ENCODE results near the gene SBF2.

SBF2 gene

GRCh38 chr11:10051868-10052586 lies 242.0 kb downstream of the SBF2 start:
- Histone ChIP-seq H2BK120ac (ENCODE audit: low read depth, low read length) (no peak overlapping the region), H2BK15ac (ENCODE audit: low read length) (no peak overlapping the region), H2AK5ac (ENCODE audit: low read depth, low read length) (no peak overlapping the region), H3K4me2 (ENCODE audit: insufficient read depth, low read length, poor library complexity, severe bottlenecking) (no peak overlapping the region), H3K23ac (ENCODE audit: low read depth, low read length, poor library complexity) (no peak overlapping the region), H3K4me3 (ENCODE audit: low read length in 2 of 2) (no peak overlapping the region), H2BK5ac (ENCODE audit: low read length) (no peak overlapping the region), H3K9me3 (replicated peaks in 1 of 2; ENCODE audit: control insufficient read depth in 2 of 2, insufficient read depth in 1 of 2, low read depth in 1 of 2, low read length in 2 of 2) (peaks cover 0 to 12% of the 10 kb centered on the region in 2 donors), H3K4ac (ENCODE audit: low read length) (no peak overlapping the region), H3K79me1 (ENCODE audit: low read depth, low read length) (no peaks in the 10 kb centered on the region), H3K9ac (ENCODE audit: low read depth, low read length, poor library complexity) (no peak overlapping the region), H3K36me3 (replicated peaks in 1 of 2; ENCODE audit: control insufficient read depth in 2 of 2, insufficient read depth in 2 of 2, low read length in 2 of 2) (no peaks in the 10 kb centered on the region), H2AFZ (ENCODE audit: low read length) (no peak overlapping the region), H4K91ac (ENCODE audit: low read depth, low read length, poor library complexity) (no peak overlapping the region), H4K8ac (ENCODE audit: low read depth, low read length) (no peak overlapping the region), H2BK12ac (ENCODE audit: low read length) (no peak overlapping the region), H3K27me3 (ENCODE audit: control insufficient read depth in 3 of 3, insufficient read depth in 3 of 3, low read depth in 1 of 3, low read length in 3 of 3) (no peaks in the 10 kb centered on the region), H3K14ac (ENCODE audit: low read length) (no peak overlapping the region), H3K4me1 (ENCODE audit: control insufficient read depth in 2 of 2, insufficient read depth in 1 of 2, low read depth in 1 of 2, low read length in 2 of 2) (no peaks in the 10 kb centered on the region), H3K27ac (replicated peaks; ENCODE audit: low read length) (no peak overlapping the region), H3K18ac (ENCODE audit: low read length) (no peak overlapping the region)
- no CpG with 5 or more reads among the region's 4 CpGs for WGBS, 2 donors (ENCODE audit: extremely low coverage in 2 of 2, insufficient read length in 2 of 2, insufficient replicate concordance in 1 of 2)
- no peak for DNase-seq (ENCODE audit: low spot score)

GRCh38 chr11:10050561-10050960 lies 243.5 kb downstream of the SBF2 start:
- H3K27me3 ChIP-seq (ENCODE audit: control insufficient read depth in 3 of 3, insufficient read depth in 3 of 3, low read depth in 1 of 3, low read length in 3 of 3) = no peaks in the 10 kb centered on the region
- no peak overlapping the region for H2BK15ac ChIP-seq (ENCODE audit: low read length)
- no peak overlapping the region for H2BK5ac ChIP-seq (ENCODE audit: low read length)
- no peaks in the 10 kb centered on the region for H3K4me1 ChIP-seq (ENCODE audit: control insufficient read depth in 2 of 2, insufficient read depth in 1 of 2, low read depth in 1 of 2, low read length in 2 of 2)
- no peak overlapping the region for H4K8ac ChIP-seq (ENCODE audit: low read depth, low read length)
- H3K23ac ChIP-seq (ENCODE audit: low read depth, low read length, poor library complexity) = no peak overlapping the region
- H3K4me3 ChIP-seq (ENCODE audit: low read length in 2 of 2) = no peak overlapping the region
- H3K4ac ChIP-seq (ENCODE audit: low read length) = no peak overlapping the region
- H3K18ac ChIP-seq (ENCODE audit: low read length) = no peak overlapping the region
- H3K4me2 ChIP-seq (ENCODE audit: insufficient read depth, low read length, poor library complexity, severe bottlenecking) = no peak overlapping the region
- H2AK5ac ChIP-seq (ENCODE audit: low read depth, low read length) = no peak overlapping the region
- DNase-seq (ENCODE audit: low spot score) = no peak
- H3K36me3 ChIP-seq (replicated peaks in 1 of 2; ENCODE audit: control insufficient read depth in 2 of 2, insufficient read depth in 2 of 2, low read length in 2 of 2) = no peaks in the 10 kb centered on the region
- no peak overlapping the region for H3K9ac ChIP-seq (ENCODE audit: low read depth, low read length, poor library complexity)
- no peak overlapping the region for H2BK12ac ChIP-seq (ENCODE audit: low read length)
- H2BK120ac ChIP-seq (ENCODE audit: low read depth, low read length) = no peak overlapping the region
- H2AFZ ChIP-seq (ENCODE audit: low read length) = no peak overlapping the region
- H3K79me1 ChIP-seq (ENCODE audit: low read depth, low read length) = no peaks in the 10 kb centered on the region
- H3K27ac ChIP-seq (replicated peaks; ENCODE audit: low read length) = no peak overlapping the region
- no peak overlapping the region for H4K91ac ChIP-seq (ENCODE audit: low read depth, low read length, poor library complexity)
- no peak overlapping the region for H3K14ac ChIP-seq (ENCODE audit: low read length)
- H3K9me3 ChIP-seq (replicated peaks in 1 of 2; ENCODE audit: control insufficient read depth in 2 of 2, insufficient read depth in 1 of 2, low read depth in 1 of 2, low read length in 2 of 2) = peaks cover 0 to 9% of the 10 kb centered on the region in 2 donors

GRCh38 chr11:10049756-10050155 lies 244.3 kb downstream of the SBF2 start:
- WGBS, 2 donors (ENCODE audit: extremely low coverage in 2 of 2, insufficient read length in 2 of 2, insufficient replicate concordance in 1 of 2) = no CpG with 5 or more reads among the region's 3 CpGs
- no peak overlapping the region for H3K4me2 ChIP-seq (ENCODE audit: insufficient read depth, low read length, poor library complexity, severe bottlenecking)
- no peak overlapping the region for H3K18ac ChIP-seq (ENCODE audit: low read length)
- H3K4me1 ChIP-seq (ENCODE audit: control insufficient read depth in 2 of 2, insufficient read depth in 1 of 2, low read depth in 1 of 2, low read length in 2 of 2) = no peaks in the 10 kb centered on the region
- no peak for DNase-seq (ENCODE audit: low spot score)
- H2AK5ac ChIP-seq (ENCODE audit: low read depth, low read length) = no peak overlapping the region
- H4K8ac ChIP-seq (ENCODE audit: low read depth, low read length) = no peak overlapping the region
- no peak overlapping the region for H3K14ac ChIP-seq (ENCODE audit: low read length)
- H3K23ac ChIP-seq (ENCODE audit: low read depth, low read length, poor library complexity) = no peak overlapping the region
- H3K79me1 ChIP-seq (ENCODE audit: low read depth, low read length) = no peaks in the 10 kb centered on the region
- H2BK5ac ChIP-seq (ENCODE audit: low read length) = no peak overlapping the region
- no peak overlapping the region for H2BK15ac ChIP-seq (ENCODE audit: low read length)
- H4K91ac ChIP-seq (ENCODE audit: low read depth, low read length, poor library complexity) = no peak overlapping the region
- H2BK120ac ChIP-seq (ENCODE audit: low read depth, low read length) = no peak overlapping the region
- no peaks in the 10 kb centered on the region for H3K27me3 ChIP-seq (ENCODE audit: control insufficient read depth in 3 of 3, insufficient read depth in 3 of 3, low read depth in 1 of 3, low read length in 3 of 3)
- no peak overlapping the region for H2AFZ ChIP-seq (ENCODE audit: low read length)
- no peak overlapping the region for H3K27ac ChIP-seq (replicated peaks; ENCODE audit: low read length)
- peaks cover 2 to 13% of the 10 kb centered on the region in 2 donors for H3K9me3 ChIP-seq (replicated peaks in 1 of 2; ENCODE audit: control insufficient read depth in 2 of 2, insufficient read depth in 1 of 2, low read depth in 1 of 2, low read length in 2 of 2)
- H3K9ac ChIP-seq (ENCODE audit: low read depth, low read length, poor library complexity) = no peak overlapping the region
- no peaks in the 10 kb centered on the region for H3K36me3 ChIP-seq (replicated peaks in 1 of 2; ENCODE audit: control insufficient read depth in 2 of 2, insufficient read depth in 2 of 2, low read length in 2 of 2)
- no peak overlapping the region for H3K4me3 ChIP-seq (ENCODE audit: low read length in 2 of 2)
- no peak overlapping the region for H2BK12ac ChIP-seq (ENCODE audit: low read length)
- no peak overlapping the region for H3K4ac ChIP-seq (ENCODE audit: low read length)

- no peak overlapping the region for H3K27ac ChIP-seq (replicated peaks; ENCODE audit: low read length)
- peaks cover 2% of the 10 kb centered on the region for H3K79me1 ChIP-seq (ENCODE audit: low read depth, low read length)
- H2BK15ac ChIP-seq (ENCODE audit: low read length) = no peak overlapping the region
- H3K4ac ChIP-seq (ENCODE audit: low read length) = no peak overlapping the region
- no peaks in the 10 kb centered on the region for H3K36me3 ChIP-seq (replicated peaks in 1 of 2; ENCODE audit: control insufficient read depth in 2 of 2, insufficient read depth in 2 of 2, low read length in 2 of 2)
- H3K23ac ChIP-seq (ENCODE audit: low read depth, low read length, poor library complexity) = no peak overlapping the region
- H3K18ac ChIP-seq (ENCODE audit: low read length) = no peak overlapping the region
- H2BK5ac ChIP-seq (ENCODE audit: low read length) = no peak overlapping the region
- DNase-seq (ENCODE audit: low spot score) = no peak
- no peak overlapping the region for H2AK5ac ChIP-seq (ENCODE audit: low read depth, low read length)
- no peaks in the 10 kb centered on the region for H3K4me1 ChIP-seq (ENCODE audit: control insufficient read depth in 2 of 2, insufficient read depth in 1 of 2, low read depth in 1 of 2, low read length in 2 of 2)
- no peak overlapping the region for H3K14ac ChIP-seq (ENCODE audit: low read length)
- no peak overlapping the region for H3K4me2 ChIP-seq (ENCODE audit: insufficient read depth, low read length, poor library complexity, severe bottlenecking)
- no peak overlapping the region for H2AFZ ChIP-seq (ENCODE audit: low read length)
- H3K9me3 ChIP-seq (replicated peaks in 1 of 2; ENCODE audit: control insufficient read depth in 2 of 2, insufficient read depth in 1 of 2, low read depth in 1 of 2, low read length in 2 of 2) = peaks cover 6 to 22% of the 10 kb centered on the region in 2 donors
- H4K91ac ChIP-seq (ENCODE audit: low read depth, low read length, poor library complexity) = no peak overlapping the region
- H4K8ac ChIP-seq (ENCODE audit: low read depth, low read length) = no peak overlapping the region
- H2BK120ac ChIP-seq (ENCODE audit: low read depth, low read length) = no peak overlapping the region
- no peaks in the 10 kb centered on the region for H3K27me3 ChIP-seq (ENCODE audit: control insufficient read depth in 3 of 3, insufficient read depth in 3 of 3, low read depth in 1 of 3, low read length in 3 of 3)
- H2BK12ac ChIP-seq (ENCODE audit: low read length) = no peak overlapping the region
- no peak overlapping the region for H3K4me3 ChIP-seq (ENCODE audit: low read length in 2 of 2)
- no peak overlapping the region for H3K9ac ChIP-seq (ENCODE audit: low read depth, low read length, poor library complexity)
These were observed 245.7 kb downstream of the SBF2 start for GRCh38 chr11:10048350-10048749.
